ENCODE results near the gene CEMIP.

GRCh38 chr15:80991421-80991820 is 212.3 kb downstream of the CEMIP start:
- no peak for TF ChIP-seq JUNB (IDR thresholded peaks at IDR 0.05; ENCODE audit: unreplicated experiment)
- TF ChIP-seq CTCF (conservative IDR thresholded peaks at IDR 0.05; ENCODE audit: low read depth in 2 of 2) = peak in 1 of 2 experiments; percentile 27; a peak in 1 of 4 replicates
- TF ChIP-seq EZH2 (IDR thresholded peaks at IDR 0.05; ENCODE audit: low read depth, unreplicated experiment) = no peak
